ENCODE results near the gene SLC5A6. TPM values are rescaled to one million over a fixed set of nuclear protein-coding genes. Genes with fewer than 3 reads are reported as not detected.

Gene SLC5A6
- polyA plus RNA-seq, 1 donor from 2014 or later, result 64.3 TPM

DNA sequence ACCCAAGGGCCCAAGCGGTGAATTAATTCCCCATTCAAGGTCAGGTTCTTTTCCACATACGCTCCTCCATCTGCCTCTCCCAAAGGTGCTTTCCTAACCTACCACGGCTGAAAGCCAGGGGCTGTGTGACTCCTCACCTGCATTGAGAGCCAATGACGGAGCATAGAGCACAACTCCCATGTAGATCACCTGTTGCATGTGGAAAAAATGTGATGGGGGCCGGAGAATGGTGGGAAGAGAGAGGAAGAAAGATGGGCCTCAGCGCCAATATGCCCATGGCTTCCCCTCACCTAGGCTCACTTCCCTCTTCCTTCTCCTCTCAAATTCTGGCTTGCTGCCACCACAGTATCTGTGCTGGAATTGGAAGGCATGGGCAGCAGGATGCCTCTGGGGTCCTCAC is 5.7 kb downstream of the SLC5A6 start:
- no peaks in the 10 kb centered on the region for H3K9me3 ChIP-seq (ENCODE audit: low read length)
- no peaks in the 10 kb centered on the region for H3K79me2 ChIP-seq (replicated peaks; ENCODE audit: insufficient read depth, low read length)
- peaks cover 3% of the 10 kb centered on the region for H3K36me3 ChIP-seq (ENCODE audit: insufficient read depth, low read length)
- H3K9ac ChIP-seq (ENCODE audit: low read length), result no peak overlapping the region
- H3K27ac ChIP-seq (ENCODE audit: low read length), result no peak overlapping the region
- TF ChIP-seq EP300 (conservative IDR thresholded peaks at IDR 0.05; ENCODE audit: poor library complexity, severe bottlenecking), result no peak
- TF ChIP-seq EZH2 (IDR thresholded peaks at IDR 0.05; ENCODE audit: borderline replicate concordance, insufficient read depth, low read length, poor library complexity, severe bottlenecking), result no peak
- no peak for TF ChIP-seq MXI1 (conservative IDR thresholded peaks at IDR 0.05; ENCODE audit: poor library complexity, severe bottlenecking)
- TF ChIP-seq RAD21 (conservative IDR thresholded peaks at IDR 0.05), result no peak
- TF ChIP-seq, protein P1, sequence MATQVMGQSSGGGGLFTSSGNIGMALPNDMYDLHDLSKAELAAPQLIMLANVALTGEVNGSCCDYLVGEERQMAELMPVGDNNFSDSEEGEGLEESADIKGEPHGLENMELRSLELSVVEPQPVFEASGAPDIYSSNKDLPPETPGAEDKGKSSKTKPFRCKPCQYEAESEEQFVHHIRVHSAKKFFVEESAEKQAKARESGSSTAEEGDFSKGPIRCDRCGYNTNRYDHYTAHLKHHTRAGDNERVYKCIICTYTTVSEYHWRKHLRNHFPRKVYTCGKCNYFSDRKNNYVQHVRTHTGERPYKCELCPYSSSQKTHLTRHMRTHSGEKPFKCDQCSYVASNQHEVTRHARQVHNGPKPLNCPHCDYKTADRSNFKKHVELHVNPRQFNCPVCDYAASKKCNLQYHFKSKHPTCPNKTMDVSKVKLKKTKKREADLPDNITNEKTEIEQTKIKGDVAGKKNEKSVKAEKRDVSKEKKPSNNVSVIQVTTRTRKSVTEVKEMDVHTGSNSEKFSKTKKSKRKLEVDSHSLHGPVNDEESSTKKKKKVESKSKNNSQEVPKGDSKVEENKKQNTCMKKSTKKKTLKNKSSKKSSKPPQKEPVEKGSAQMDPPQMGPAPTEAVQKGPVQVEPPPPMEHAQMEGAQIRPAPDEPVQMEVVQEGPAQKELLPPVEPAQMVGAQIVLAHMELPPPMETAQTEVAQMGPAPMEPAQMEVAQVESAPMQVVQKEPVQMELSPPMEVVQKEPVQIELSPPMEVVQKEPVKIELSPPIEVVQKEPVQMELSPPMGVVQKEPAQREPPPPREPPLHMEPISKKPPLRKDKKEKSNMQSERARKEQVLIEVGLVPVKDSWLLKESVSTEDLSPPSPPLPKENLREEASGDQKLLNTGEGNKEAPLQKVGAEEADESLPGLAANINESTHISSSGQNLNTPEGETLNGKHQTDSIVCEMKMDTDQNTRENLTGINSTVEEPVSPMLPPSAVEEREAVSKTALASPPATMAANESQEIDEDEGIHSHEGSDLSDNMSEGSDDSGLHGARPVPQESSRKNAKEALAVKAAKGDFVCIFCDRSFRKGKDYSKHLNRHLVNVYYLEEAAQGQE (IDR thresholded peaks at IDR 0.05; ENCODE audit: borderline replicate concordance), result no peak
- H3K4me3 ChIP-seq (ENCODE audit: low read length), result no peak overlapping the region
- no peaks in the 10 kb centered on the region for H3K27me3 ChIP-seq (ENCODE audit: insufficient read depth, low read depth, low read length)
- no peaks in the 10 kb centered on the region for H3F3A ChIP-seq (ENCODE audit: insufficient read depth, low read length, poor library complexity, severe bottlenecking)
- no peak overlapping the region for H3K4me2 ChIP-seq (ENCODE audit: low read length)
- no peak overlapping the region for H2AFZ ChIP-seq (ENCODE audit: low read depth, low read length)
- H4K20me1 ChIP-seq (ENCODE audit: insufficient read depth), result no peaks in the 10 kb centered on the region
- no peaks in the 10 kb centered on the region for H3K9me2 ChIP-seq (ENCODE audit: insufficient read depth, low read length)

DNA sequence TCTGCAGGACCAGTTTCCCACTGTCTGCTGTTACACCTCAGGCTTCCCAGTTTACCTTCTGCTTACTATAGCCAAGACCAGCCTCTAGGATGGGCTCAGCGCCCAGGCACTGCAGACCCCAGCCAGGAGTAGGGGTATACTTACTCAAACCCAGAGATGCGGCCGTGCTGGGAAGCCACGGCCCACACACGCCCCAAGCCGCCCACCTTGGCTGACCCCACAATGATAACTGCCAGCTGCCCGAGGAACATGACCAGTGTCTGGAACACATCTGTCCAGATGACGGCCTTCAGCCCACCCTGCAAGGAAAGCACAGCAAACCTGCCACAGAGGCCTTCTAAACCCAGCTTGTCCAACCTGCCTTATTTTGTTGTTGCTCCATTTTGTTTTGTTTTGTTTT is 6.9 kb downstream of the SLC5A6 start:
- peaks cover 3% of the 10 kb centered on the region for H3K36me3 ChIP-seq (ENCODE audit: insufficient read depth, low read length)
- no peak overlapping the region for H3K4me2 ChIP-seq (ENCODE audit: low read length)
- H3K4me3 ChIP-seq (ENCODE audit: low read length), result no peak overlapping the region
- H4K20me1 ChIP-seq (ENCODE audit: insufficient read depth), result no peaks in the 10 kb centered on the region
- no peaks in the 10 kb centered on the region for H3K79me2 ChIP-seq (replicated peaks; ENCODE audit: insufficient read depth, low read length)
- H3K9ac ChIP-seq (ENCODE audit: low read length), result no peak overlapping the region
- H3F3A ChIP-seq (ENCODE audit: insufficient read depth, low read length, poor library complexity, severe bottlenecking), result no peaks in the 10 kb centered on the region
- H3K9me3 ChIP-seq (ENCODE audit: low read length), result no peaks in the 10 kb centered on the region
- no peak overlapping the region for H2AFZ ChIP-seq (ENCODE audit: low read depth, low read length)
- no peaks in the 10 kb centered on the region for H3K27me3 ChIP-seq (ENCODE audit: insufficient read depth, low read depth, low read length)
- TF ChIP-seq POLR2AphosphoS5 (IDR thresholded peaks at IDR 0.05) (no peak), EP300 (conservative IDR thresholded peaks at IDR 0.05; ENCODE audit: poor library complexity, severe bottlenecking) (no peak), MXI1 (conservative IDR thresholded peaks at IDR 0.05; ENCODE audit: poor library complexity, severe bottlenecking) (no peak), RAD21 (conservative IDR thresholded peaks at IDR 0.05) (no peak), SMC3 (conservative IDR thresholded peaks at IDR 0.05; ENCODE audit: poor library complexity) (no peak), TAF1 (IDR thresholded peaks at IDR 0.05; ENCODE audit: low read depth) (no peak), EZH2 (IDR thresholded peaks at IDR 0.05; ENCODE audit: borderline replicate concordance, insufficient read depth, low read length, poor library complexity, severe bottlenecking) (no peak)
- TF ChIP-seq, protein P2, sequence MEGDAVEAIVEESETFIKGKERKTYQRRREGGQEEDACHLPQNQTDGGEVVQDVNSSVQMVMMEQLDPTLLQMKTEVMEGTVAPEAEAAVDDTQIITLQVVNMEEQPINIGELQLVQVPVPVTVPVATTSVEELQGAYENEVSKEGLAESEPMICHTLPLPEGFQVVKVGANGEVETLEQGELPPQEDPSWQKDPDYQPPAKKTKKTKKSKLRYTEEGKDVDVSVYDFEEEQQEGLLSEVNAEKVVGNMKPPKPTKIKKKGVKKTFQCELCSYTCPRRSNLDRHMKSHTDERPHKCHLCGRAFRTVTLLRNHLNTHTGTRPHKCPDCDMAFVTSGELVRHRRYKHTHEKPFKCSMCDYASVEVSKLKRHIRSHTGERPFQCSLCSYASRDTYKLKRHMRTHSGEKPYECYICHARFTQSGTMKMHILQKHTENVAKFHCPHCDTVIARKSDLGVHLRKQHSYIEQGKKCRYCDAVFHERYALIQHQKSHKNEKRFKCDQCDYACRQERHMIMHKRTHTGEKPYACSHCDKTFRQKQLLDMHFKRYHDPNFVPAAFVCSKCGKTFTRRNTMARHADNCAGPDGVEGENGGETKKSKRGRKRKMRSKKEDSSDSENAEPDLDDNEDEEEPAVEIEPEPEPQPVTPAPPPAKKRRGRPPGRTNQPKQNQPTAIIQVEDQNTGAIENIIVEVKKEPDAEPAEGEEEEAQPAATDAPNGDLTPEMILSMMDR (IDR thresholded peaks at IDR 0.05; ENCODE audit: poor library complexity, severe bottlenecking), result no peak
- TF ChIP-seq, protein P1 (IDR thresholded peaks at IDR 0.05; ENCODE audit: borderline replicate concordance), result no peak
- no peaks in the 10 kb centered on the region for H3K9me2 ChIP-seq (ENCODE audit: insufficient read depth, low read length)
- H3K27ac ChIP-seq (ENCODE audit: low read length), result no peak overlapping the region
